ENCODE measurements around the gene IZUMO1.
"Not testable (repeated sequence)": the region's sequence is repeated elsewhere in the genome, so short reads cannot be mapped to it uniquely, and the experiment has no call there.

Gene IZUMO1

GRCh38 chr19:48737360-48737998 lies 9.2 kb downstream of the IZUMO1 start:
- DNase-seq: no peak

GRCh38 chr19:48735031-48735615 lies 11.6 kb downstream of the IZUMO1 start:
- peak; percentile 38 for DNase-seq

- no peak for DNase-seq
Measured at GRCh38 chr19:48734625-48735024, 12.1 kb downstream of the IZUMO1 start.

GRCh38 chr19:48731452-48731851 lies 15.3 kb downstream of the IZUMO1 start:
- no peak for DNase-seq

GRCh38 chr19:48728911-48729664 lies 17.6 kb downstream of the IZUMO1 start:
- peak; percentile 21 for DNase-seq

GRCh38 chr19:48726556-48726955 lies 20.2 kb downstream of the IZUMO1 start:
- DNase-seq: no peak

- peak; percentile 95 for DNase-seq
Measured at GRCh38 chr19:48724796-48725753, 21.6 kb downstream of the IZUMO1 start.

GRCh38 chr19:48722196-48722708 lies 24.5 kb downstream of the IZUMO1 start:
- DNase-seq: no peak

GRCh38 chr19:48720613-48721296 lies 26.0 kb downstream of the IZUMO1 start:
- DNase-seq: peak; percentile 99

GRCh38 chr19:48720251-48720612 lies 26.5 kb downstream of the IZUMO1 start:
- DNase-seq: no peak

GRCh38 chr19:48719263-48720171 lies 27.2 kb downstream of the IZUMO1 start, which contains the start of gene MAMSTR:
TSS of gene MAMSTR (minus strand) at chr19:48719725. CDS start at chr19:48719031, 694 bp downstream.
- DNase-seq: no peak

- DNase-seq: no peak
Measured at GRCh38 chr19:48718711-48719231, 27.9 kb downstream of the IZUMO1 start.

- not testable (repeated sequence) for DNase-seq
Measured at GRCh38 chr19:48718106-48718505, 28.6 kb downstream of the IZUMO1 start.

- DNase-seq: peak; percentile 53
Measured at GRCh38 chr19:48716562-48717291, 30.0 kb downstream of the IZUMO1 start.

GRCh38 chr19:48715681-48716171 lies 31.0 kb downstream of the IZUMO1 start:
- peak; percentile 17 for DNase-seq

- no peak for DNase-seq
Measured at GRCh38 chr19:48714759-48715675, 31.7 kb downstream of the IZUMO1 start.

GRCh38 chr19:48713864-48714755 lies 32.6 kb downstream of the IZUMO1 start:
- DNase-seq: peak; percentile 100
